Subcutaneous adipose tissue (tissue), 4 donors: ENCODE measurements around the gene LSM4. TPM values are rescaled to one million over a fixed set of nuclear protein-coding genes. Genes with fewer than 3 reads are reported as not detected.

Experiments used
- total RNA-seq, 4 donors: library from RNA; depleted of rRNA; stranded (reverse); fragments of >200 nt; gene quantifications; one replicate each; pipeline ENCODE4 v1.1.0, GENCODE V29; 2016
- TF ChIP-seq, protein P1 (sequence below): fragments of 450-650 bp; IDR thresholded peaks from one replicate; pipeline ENCODE4 v1.5.1; 2016; ENCODE audit warnings: low read depth, mild to moderate bottlenecking, control low read depth, antibody characterized with exemption, moderate library complexity

The LSM4 gene
- total RNA-seq, 4 donors from 2014 or later, result 70.3 to 87.7 (median 81.4) TPM

DNA sequence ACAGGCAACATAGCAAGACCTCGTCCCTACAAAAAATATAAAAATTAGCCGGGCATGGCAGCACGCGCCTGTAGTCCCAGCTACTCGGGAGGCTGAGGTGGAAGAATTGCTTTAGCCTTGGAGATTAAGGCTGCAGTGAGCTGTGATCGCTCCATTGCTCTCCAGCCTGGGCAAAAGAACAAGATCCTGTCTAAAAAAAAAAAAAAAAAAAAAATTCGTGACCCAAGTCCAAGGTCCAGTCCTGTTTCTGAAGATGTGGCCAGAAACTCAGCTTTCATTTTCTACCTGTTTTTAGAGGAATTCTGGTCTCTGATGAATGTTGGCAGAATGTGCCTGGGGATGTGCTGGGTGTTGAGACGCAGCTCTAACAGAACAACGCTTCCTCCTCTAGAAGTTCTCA is 15.7 kb upstream of the LSM4 start:
- TF ChIP-seq, protein P1, sequence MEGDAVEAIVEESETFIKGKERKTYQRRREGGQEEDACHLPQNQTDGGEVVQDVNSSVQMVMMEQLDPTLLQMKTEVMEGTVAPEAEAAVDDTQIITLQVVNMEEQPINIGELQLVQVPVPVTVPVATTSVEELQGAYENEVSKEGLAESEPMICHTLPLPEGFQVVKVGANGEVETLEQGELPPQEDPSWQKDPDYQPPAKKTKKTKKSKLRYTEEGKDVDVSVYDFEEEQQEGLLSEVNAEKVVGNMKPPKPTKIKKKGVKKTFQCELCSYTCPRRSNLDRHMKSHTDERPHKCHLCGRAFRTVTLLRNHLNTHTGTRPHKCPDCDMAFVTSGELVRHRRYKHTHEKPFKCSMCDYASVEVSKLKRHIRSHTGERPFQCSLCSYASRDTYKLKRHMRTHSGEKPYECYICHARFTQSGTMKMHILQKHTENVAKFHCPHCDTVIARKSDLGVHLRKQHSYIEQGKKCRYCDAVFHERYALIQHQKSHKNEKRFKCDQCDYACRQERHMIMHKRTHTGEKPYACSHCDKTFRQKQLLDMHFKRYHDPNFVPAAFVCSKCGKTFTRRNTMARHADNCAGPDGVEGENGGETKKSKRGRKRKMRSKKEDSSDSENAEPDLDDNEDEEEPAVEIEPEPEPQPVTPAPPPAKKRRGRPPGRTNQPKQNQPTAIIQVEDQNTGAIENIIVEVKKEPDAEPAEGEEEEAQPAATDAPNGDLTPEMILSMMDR, result no peak

DNA sequence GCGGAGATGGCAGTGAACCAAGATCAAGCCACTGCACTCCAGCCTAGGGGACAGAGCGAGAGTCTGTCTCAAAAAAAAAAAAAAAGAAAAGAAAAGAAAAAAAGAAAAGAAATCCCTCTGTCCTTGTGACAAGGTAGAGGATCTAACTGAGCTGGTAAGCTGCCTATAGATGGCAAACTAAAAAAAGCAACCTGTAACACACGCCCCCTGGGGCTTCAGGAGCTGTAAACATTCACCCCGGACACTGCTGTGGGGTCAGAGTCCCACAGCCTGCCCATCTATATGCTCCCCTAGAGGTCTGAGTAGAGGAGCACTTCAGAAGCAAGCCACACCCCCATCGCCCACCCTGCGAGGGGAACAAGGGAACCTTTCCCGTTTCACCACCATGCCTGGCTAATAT is 13.2 kb upstream of the LSM4 start:
- TF ChIP-seq, protein P1, result no peak

DNA sequence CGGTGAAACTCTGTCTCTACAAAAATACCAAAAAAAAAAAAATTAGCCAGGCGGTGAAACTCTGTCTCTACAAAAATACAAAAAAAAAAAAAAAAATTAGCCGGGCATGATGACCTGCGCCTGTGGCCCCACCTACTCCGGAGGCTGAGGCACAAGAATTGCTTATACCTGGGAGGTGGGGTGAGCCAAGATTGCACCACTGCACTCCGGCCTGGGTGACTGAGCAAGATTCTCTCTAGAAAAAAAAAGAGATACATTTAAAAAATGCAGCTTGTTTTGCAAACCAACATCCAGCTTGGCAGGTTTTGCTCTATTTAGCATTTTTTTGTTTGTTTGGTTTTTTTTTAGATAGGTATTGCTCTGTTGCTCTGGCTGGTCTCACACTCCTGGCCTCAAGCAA is 10.8 kb upstream of the LSM4 start:
- TF ChIP-seq, protein P1, result no peak

DNA sequence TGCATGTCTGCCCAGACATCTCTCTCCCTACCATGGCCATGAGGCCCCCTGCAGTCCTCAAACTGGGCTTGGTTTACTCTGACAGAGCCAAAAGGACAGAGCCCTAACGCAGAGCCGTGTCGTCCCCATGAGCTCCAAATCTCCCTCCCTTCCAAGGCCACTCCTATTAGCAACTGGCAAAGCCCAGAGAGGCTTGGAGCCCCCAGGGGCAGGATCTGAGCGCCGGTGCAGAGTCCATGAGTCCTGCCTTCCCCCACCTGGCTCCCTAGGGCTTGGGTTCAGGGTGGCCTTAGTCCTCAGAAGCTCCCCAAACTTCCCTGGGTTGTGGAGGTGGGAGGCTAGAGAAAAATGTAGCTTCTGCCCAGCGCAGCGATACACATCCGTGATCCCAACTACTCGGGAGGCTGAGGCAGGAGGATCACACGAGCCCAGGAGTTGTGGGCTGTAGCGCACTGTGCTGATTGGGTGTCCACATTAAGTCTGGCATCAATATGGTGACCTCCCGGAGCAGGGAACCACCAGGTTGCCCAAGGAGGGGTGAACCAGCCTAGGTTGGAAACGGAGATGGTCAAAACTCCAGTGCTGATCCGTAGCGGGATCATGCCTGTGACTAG is 10.1 kb upstream of the LSM4 start:
- TF ChIP-seq, protein P1, result no peak

DNA sequence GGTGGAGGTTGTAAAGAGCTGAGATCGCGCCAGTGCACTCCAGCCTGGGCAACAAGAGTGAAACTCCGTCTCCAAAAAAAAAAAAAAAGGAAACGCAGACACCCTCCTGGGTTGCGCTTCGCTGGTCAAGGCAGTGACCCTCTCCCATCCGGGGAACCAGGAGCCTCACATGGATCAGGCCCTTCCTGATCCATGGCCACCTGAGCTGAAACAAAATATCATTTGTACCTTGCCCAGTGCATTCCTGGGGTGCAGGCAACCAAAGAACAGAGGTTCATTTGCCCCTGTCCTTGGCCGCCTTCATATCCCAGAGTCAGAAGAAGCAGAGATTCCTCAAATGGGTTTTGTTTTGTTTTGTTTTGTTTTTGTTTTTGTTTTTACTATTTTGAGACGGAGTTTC is 8.0 kb upstream of the LSM4 start:
- TF ChIP-seq, protein P1, result no peak

DNA sequence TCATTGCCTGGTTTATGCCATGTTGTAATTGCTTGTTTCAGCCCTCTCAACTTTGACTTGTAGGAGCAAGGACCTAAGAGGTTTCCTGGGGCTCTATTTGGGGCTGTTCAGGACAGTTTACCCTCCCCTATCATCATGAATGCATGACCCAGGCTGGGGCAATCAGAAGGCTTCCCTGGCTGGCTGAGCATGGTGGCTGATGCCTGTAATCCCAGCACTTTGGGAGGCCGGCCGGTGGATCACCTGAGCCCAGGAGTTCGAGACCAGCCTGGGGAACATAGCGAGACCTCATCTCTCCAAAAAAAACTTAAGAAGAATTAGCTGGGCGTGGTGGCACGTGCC is 6.1 kb upstream of the LSM4 start:
- TF ChIP-seq, protein P1, result no peak

DNA sequence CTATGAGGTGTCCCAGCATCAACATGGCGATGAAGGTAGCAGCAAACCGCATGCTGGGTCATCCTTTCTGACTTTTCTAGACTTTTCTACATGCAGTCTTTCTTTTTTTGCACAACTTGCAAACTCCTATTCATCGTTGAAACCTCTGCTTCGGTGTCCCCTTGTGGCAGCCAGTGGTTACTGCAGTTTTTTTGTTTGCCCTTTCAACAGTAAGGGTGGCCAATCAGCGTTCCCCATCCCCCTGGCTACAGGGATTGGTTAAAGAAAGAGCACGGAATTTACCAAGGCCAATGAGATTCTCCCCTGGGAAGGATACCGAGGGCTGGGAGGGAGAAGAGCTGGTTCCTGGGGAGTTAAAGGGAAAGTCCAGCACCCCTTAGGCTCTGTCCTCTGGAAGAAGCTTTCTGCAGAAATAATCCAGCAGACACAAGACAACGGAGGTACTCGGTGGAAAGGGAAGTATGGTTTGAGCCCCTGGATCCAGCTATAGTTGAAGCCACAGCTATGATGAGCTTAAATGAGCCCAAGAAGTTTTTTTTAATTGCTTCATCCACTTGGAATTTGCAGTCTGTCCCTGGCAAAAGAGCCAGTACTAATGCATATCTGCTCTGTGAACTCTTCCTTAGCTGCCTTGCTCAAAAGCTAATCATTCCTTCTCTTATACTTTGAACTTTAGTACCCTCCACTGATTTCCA is 5.6 kb upstream of the LSM4 start:
- TF ChIP-seq, protein P1, result no peak
